A673 (cell line): ENCODE results near the gene CDH23.

Source experiments
- EZH2 ChIP-seq: fragments of 200-600 bp; sonication (generic); IDR thresholded peaks from 2 replicates; pipeline ENCODE4 v1.6.1; 2017; ENCODE audit warnings: borderline replicate concordance, low read depth, mild to moderate bottlenecking, mixed read lengths, antibody characterized with exemption, low read length; ENCODE audit not compliant: poor library complexity, severe bottlenecking
- TF ChIP-seq, protein P1 (sequence below): fragments of 300-800, 200-600 bp; sonication (generic); conservative IDR thresholded peaks from 2 replicates; pipeline ENCODE4 v1.5.1; 2017; ENCODE audit warnings: low read depth, mild to moderate bottlenecking, antibody characterized with exemption, low read length, moderate library complexity, mixed read lengths

DNA sequence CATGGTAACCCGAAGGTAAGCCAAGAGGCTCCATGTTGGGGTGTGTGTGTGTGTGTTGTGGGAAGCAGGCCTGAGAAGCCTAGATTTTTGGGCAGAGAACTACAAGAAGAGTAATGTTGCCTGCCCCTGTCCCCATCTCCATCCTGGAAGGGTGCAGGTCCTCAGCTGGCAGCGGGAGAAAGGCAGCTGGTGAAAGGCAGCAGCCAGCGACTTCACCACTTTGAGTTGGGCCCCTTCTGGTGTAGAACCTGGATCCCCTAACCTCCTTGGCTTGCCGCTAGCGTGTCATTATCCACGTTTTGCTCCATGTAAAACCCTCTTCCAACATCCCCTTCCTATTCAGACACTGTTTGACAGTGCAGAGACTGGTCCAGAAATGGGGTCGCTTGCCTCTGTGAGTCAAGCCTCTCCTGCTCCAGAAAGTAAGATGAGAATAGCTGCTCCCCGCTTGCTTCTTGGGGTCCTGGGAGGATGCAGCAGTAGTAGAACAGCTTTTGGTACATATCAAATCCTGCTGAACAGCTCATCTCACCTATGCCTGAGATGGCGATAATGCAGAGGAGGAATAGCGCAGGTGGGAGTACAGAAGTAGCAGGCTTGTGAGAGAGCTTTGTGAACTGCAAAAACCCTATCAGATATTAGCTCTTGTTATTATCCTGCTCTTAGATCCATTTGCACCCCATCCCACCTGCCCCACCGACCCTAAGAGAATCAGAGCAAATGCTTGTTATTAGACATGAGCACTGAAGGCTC is 22.1 kb upstream of the CDH23 start:
- TF ChIP-seq, protein P1, sequence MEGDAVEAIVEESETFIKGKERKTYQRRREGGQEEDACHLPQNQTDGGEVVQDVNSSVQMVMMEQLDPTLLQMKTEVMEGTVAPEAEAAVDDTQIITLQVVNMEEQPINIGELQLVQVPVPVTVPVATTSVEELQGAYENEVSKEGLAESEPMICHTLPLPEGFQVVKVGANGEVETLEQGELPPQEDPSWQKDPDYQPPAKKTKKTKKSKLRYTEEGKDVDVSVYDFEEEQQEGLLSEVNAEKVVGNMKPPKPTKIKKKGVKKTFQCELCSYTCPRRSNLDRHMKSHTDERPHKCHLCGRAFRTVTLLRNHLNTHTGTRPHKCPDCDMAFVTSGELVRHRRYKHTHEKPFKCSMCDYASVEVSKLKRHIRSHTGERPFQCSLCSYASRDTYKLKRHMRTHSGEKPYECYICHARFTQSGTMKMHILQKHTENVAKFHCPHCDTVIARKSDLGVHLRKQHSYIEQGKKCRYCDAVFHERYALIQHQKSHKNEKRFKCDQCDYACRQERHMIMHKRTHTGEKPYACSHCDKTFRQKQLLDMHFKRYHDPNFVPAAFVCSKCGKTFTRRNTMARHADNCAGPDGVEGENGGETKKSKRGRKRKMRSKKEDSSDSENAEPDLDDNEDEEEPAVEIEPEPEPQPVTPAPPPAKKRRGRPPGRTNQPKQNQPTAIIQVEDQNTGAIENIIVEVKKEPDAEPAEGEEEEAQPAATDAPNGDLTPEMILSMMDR: no peak
- TF ChIP-seq EZH2: no peak
